PC-9 (cell line): ENCODE results near the gene TMEM91.

Experiments
- CTCF ChIP-seq: fragments of 200-600 bp; sonication (generic); conservative IDR thresholded peaks from 2 replicates; pipeline ENCODE4 v1.6.1; 2017; ENCODE audit warnings: mixed run types, antibody characterized with exemption, mild to moderate bottlenecking, moderate library complexity
- EZH2 ChIP-seq: fragments of 200-600 bp; sonication (generic); IDR thresholded peaks from 2 replicates; pipeline ENCODE4 v1.8.0; 2017; ENCODE audit warnings: antibody characterized with exemption, low read depth

- TF ChIP-seq CTCF (no peak), EZH2 (no peak)
Observed at GRCh38 chr19:41425174-41426115, 49.1 kb downstream of the TMEM91 start.
